ENCODE measurements around the gene GOLGA2. TPM values are rescaled to one million over a fixed set of nuclear protein-coding genes. Genes with fewer than 3 reads are reported as not detected.

The GOLGA2 gene
- total RNA-seq, 1 experiment from 2014 or later: 51.0 TPM

DNA sequence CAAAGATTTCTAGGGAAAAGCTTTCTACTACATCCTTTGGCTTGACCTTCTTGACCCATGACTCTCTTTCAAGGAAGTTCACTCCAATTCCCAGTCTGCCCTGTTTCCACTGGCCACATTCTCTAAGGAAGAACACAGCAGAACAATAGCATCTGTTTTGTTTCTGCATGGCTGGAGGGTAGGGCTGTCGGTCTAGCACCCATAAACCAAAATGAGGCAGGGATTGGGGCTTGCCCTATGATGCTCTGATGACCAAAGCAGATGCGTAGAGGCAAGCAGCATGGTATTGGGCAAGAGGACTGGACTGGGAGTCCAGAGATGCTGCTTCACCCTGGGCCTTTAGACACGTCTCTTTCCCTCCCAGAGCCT is 24.1 kb downstream of the GOLGA2 start:
- Histone ChIP-seq H4K8ac (replicated peaks; ENCODE audit: insufficient read length, low read depth, low read length) (no peak overlapping the region), H2AFZ (ENCODE audit: low read length) (no peak overlapping the region), H3K4me2 (ENCODE audit: insufficient read depth, insufficient read length, low read length) (peak overlapping the region; percentile 56), H2BK120ac (ENCODE audit: low read depth, low read length, poor library complexity, severe bottlenecking) (no peak overlapping the region), H4K20me1 (ENCODE audit: control insufficient read depth, insufficient read depth, insufficient read length) (no peaks in the 10 kb centered on the region), H3K4ac (ENCODE audit: low read depth, low read length) (no peak overlapping the region), H3K23me2 (ENCODE audit: insufficient read length, low read depth, low read length, poor library complexity, severe bottlenecking) (peaks cover 4% of the 10 kb centered on the region), H3K14ac (ENCODE audit: insufficient read depth, low read length) (no peak overlapping the region), H3K27ac (ENCODE audit: insufficient read length, low read depth, low read length) (no peak overlapping the region), H2BK20ac (ENCODE audit: low read depth, low read length, poor library complexity, severe bottlenecking) (no peak overlapping the region), H3K9me3 (ENCODE audit: control insufficient read depth, low read depth, low read length) (no peaks in the 10 kb centered on the region), H3K18ac (ENCODE audit: insufficient read length, low read depth, low read length) (no peak overlapping the region), H4K5ac (ENCODE audit: insufficient read length, low read depth, low read length) (no peak overlapping the region), H3K4me1 (ENCODE audit: insufficient read depth, low read length) (no peaks in the 10 kb centered on the region), H3K9ac (ENCODE audit: extremely low read depth, insufficient read length, low read length) (no peak overlapping the region), H3K23ac (ENCODE audit: insufficient read length, low read depth, low read length) (no peak overlapping the region), H3K79me1 (ENCODE audit: insufficient read depth, low read depth, low read length, poor library complexity, severe bottlenecking) (no peaks in the 10 kb centered on the region), H3T11ph (ENCODE audit: low read length) (no peak overlapping the region), H2BK15ac (ENCODE audit: low read depth, low read length) (no peak overlapping the region), H2BK12ac (ENCODE audit: insufficient read length, low read depth, low read length) (no peak overlapping the region), H2BK5ac (ENCODE audit: insufficient read length, low read length) (no peak overlapping the region), H3K79me2 (ENCODE audit: insufficient read depth, low read length) (peaks cover 3% of the 10 kb centered on the region), H3K27me3 (ENCODE audit: insufficient read depth, low read length) (no peaks in the 10 kb centered on the region), H3K56ac (ENCODE audit: insufficient read length, low read depth, low read length) (no peak overlapping the region), H2AK5ac (ENCODE audit: insufficient read length, low read length) (no peak overlapping the region), H4K91ac (ENCODE audit: insufficient read length, low read depth, low read length) (no peak overlapping the region)
- no peak overlapping the region for H3K27ac Mint-ChIP-seq
- TF ChIP-seq, protein P1, sequence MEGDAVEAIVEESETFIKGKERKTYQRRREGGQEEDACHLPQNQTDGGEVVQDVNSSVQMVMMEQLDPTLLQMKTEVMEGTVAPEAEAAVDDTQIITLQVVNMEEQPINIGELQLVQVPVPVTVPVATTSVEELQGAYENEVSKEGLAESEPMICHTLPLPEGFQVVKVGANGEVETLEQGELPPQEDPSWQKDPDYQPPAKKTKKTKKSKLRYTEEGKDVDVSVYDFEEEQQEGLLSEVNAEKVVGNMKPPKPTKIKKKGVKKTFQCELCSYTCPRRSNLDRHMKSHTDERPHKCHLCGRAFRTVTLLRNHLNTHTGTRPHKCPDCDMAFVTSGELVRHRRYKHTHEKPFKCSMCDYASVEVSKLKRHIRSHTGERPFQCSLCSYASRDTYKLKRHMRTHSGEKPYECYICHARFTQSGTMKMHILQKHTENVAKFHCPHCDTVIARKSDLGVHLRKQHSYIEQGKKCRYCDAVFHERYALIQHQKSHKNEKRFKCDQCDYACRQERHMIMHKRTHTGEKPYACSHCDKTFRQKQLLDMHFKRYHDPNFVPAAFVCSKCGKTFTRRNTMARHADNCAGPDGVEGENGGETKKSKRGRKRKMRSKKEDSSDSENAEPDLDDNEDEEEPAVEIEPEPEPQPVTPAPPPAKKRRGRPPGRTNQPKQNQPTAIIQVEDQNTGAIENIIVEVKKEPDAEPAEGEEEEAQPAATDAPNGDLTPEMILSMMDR (conservative IDR thresholded peaks at IDR 0.05): no peak
- peaks cover 6% of the 10 kb centered on the region for H3K27me3 Mint-ChIP-seq (ENCODE audit: low read depth)
- H3K4me3 Mint-ChIP-seq: peak overlapping the region; percentile 73 to 81; a peak in 4 of 5 replicates
- H3K9me3 Mint-ChIP-seq: no peaks in the 10 kb centered on the region; a peak in 1 of 5 replicates
- H3K36me3 Mint-ChIP-seq (ENCODE audit: insufficient read depth in 1 of 3, low read depth in 3 of 3): peaks cover 15 to 28% (median 21%) of the 10 kb centered on the region in 3 experiments; a peak in 6 of 7 replicates
- WGBS (ENCODE audit: extremely low coverage, insufficient read length, low lambda C conversion rate): no CpG with 5 or more reads among the region's 3 CpGs
- H3K4me1 Mint-ChIP-seq: peaks cover 14 to 36% of the 10 kb centered on the region in 2 experiments
- no peak for DNase-seq
